Glomerular visceral epithelial cell (primary cell): ENCODE data around the gene CCR1.

Experiments used
- DNase-seq: peaks from one replicate; pipeline ENCODE4 v3.0.0-alpha.2; 2016; ENCODE audit errors: extremely low spot score

The CCR1 gene

GRCh38 chr3:46208167-46208704, at the start of gene CCR1:
Gene CCR1 (minus strand): TSS chr3:46208313. CDS start chr3:46204313, 4,000 bp downstream.
- peak; percentile 11 for DNase-seq

GRCh38 chr3:46252980-46253379, 44.9 kb upstream of the CCR1 start:
- DNase-seq = no peak

GRCh38 chr3:46245146-46245545, 37.0 kb upstream of the CCR1 start:
- no peak for DNase-seq

- DNase-seq = no peak
Measured at GRCh38 chr3:46243560-46243959, 35.4 kb upstream of the CCR1 start.

- DNase-seq = no peak
Measured at GRCh38 chr3:46242120-46242519, 34.0 kb upstream of the CCR1 start, which contains the start of gene CCR3. Gene CCR3 (plus strand): TSS chr3:46242460. CDS start chr3:46265159, 22,699 bp downstream.

- DNase-seq = no peak
Measured at GRCh38 chr3:46239952-46240351, 31.8 kb upstream of the CCR1 start.

GRCh38 chr3:46239301-46239938, 31.3 kb upstream of the CCR1 start:
- DNase-seq = no peak

GRCh38 chr3:46238386-46238785, 30.3 kb upstream of the CCR1 start:
- no peak for DNase-seq

- no peak for DNase-seq
Measured at GRCh38 chr3:46236294-46237054, 28.4 kb upstream of the CCR1 start.

GRCh38 chr3:46235425-46235824, 27.3 kb upstream of the CCR1 start:
- DNase-seq = no peak

GRCh38 chr3:46233194-46233593, 25.1 kb upstream of the CCR1 start:
- no peak for DNase-seq

GRCh38 chr3:46231323-46231722, 23.2 kb upstream of the CCR1 start:
- DNase-seq = no peak

GRCh38 chr3:46228260-46229242, 20.4 kb upstream of the CCR1 start:
- no peak for DNase-seq

GRCh38 chr3:46222435-46223161, 14.5 kb upstream of the CCR1 start:
- no peak for DNase-seq

- DNase-seq = no peak
Measured at GRCh38 chr3:46221938-46222337, 13.8 kb upstream of the CCR1 start.

GRCh38 chr3:46221391-46221790, 13.3 kb upstream of the CCR1 start:
- no peak for DNase-seq

- no peak for DNase-seq
Measured at GRCh38 chr3:46218196-46218709, 10.1 kb upstream of the CCR1 start.

GRCh38 chr3:46215810-46216414, 7.8 kb upstream of the CCR1 start:
- no peak for DNase-seq

GRCh38 chr3:46214751-46215352, 6.7 kb upstream of the CCR1 start:
- no peak for DNase-seq

- no peak for DNase-seq
Measured at GRCh38 chr3:46213201-46213600, 5.1 kb upstream of the CCR1 start.
